ENCODE data around the gene GFOD1.
"Not testable (repeated sequence)": the region's sequence is repeated elsewhere in the genome, so short reads cannot be mapped to it uniquely, and the experiment has no call there.

The GFOD1 gene

DNA sequence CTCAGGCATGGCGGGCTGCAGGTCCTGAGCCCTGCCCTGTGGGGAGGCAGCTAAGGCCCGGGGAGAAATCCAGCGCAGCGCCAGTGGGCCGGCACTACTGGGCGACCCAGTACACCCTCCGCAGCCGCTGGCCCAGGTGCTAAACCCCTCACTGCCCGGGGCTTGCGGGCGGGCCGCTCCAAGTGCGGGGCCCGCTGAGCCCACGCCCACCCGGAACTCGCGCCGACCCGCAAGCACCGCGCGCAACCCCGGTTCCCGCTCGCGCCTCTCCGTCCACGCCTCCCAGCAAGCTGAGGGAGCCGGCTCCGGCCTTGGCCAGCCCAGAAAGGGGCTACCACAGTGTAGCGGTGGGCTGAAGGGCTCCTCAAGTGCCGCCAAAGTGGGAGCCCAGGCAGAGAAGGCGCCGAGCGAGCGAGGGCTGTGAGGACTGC is 23.8 kb upstream of the GFOD1 start:
- not testable (repeated sequence) for DNase-seq

DNA sequence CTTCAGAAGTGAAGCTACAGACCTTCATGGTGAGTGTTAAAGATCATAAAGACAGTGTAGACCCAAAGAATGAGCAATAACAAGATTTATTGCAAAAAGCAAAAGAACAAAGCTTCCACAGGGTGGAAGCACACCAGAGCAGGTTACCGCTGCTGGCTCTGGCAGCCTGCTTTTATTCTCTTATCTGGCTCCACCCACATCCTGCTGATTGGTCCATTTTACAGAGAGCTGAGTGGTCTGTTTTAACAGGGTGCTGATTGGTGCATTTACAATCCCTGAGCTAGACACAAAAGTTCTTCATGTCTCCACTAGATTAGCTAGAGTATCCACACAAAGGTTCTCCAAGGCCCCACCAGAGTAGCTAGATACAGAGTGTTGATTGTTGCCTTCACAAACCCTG is 23.0 kb upstream of the GFOD1 start:
- DNase-seq = not testable (repeated sequence)

DNA sequence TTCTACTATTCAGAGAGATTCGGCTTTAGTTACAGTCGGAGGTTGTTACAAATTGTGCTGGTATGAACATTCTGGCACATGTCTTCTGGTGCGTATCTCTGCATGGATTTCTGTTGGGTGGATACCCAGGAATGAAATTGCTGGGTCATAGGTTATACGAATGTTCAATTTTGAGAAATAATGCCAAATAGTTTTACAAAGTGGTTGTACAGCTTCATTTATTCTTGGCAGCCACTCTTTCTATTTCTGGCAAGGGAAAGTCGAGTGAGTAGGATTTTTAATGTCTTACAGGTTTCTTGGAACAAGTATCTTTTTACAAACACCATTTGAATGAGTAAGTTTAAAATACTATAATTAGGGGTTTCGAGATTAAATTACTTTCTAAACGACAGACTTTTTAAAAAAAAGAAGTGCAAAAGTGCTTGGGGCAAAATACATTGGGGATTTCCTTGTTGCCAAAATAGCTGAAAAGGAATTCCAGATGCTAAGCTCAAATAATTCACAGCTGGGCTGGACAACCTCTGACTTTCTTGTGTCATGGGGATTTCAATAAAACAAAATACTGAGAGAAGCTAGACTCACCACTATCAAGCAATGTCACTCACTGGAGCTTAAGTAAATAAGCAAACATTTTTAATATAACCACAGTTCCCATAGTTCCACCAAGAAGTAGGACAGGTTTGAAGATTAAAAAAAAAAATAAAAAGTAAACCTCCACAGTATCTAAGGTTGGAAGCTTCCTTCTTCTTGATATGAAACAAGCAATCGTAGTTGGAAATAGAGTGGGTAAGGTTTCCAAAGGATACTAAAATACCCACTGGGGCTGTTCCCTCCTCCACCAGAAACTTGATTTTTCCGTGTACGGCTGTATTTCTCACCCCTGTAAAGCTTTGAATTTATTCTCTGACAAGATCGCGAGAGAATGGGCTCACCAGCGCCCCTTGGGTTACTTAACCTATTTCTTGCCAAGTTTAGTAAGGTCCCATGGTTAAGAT is 21.6 kb upstream of the GFOD1 start:
- no peak for DNase-seq

DNA sequence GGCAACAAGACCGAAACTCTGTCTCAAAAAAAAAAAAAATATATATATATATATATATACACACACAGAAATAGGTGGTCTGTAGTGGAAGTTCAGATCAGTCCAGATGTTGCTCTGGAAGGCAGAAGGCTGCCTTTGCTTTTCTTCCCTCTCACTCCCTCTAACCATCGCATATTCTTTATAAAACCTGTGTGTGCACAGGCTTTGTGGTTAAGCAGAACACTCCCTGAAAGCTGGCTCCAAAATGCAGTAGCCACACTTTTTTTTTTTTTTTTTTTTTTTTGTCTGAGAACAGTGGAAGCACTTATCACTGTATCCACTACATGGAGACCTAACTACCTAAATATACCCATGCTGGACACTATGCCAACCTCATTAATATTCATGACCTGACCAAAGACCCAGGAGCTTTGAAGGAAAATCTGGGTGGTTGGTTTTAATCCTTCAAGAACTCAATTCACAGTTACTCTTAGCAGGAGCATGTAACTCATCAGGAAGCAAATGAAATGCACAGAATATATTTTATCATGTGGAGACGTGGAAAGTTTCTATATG is 20.0 kb upstream of the GFOD1 start:
- DNase-seq = no peak

DNA sequence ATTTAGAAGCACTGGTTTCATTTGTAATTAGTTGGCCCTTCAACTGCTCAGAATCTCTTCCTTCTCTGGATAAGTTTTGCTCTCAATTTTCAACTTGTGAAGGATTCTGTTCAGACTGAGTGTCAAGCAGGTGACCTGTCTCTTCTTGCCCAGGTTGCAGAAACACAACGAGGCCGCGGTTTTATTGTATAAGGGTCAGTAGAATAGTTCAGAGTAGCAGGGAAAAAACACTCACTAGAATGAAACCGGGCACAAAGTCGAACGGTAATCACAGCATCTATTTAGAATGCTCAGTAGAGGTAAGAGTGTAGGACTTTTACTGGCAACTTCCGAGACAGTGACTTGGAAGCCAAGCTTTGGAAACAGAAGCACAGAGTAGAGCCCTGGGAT is 17.9 kb upstream of the GFOD1 start:
- no peak for DNase-seq

DNA sequence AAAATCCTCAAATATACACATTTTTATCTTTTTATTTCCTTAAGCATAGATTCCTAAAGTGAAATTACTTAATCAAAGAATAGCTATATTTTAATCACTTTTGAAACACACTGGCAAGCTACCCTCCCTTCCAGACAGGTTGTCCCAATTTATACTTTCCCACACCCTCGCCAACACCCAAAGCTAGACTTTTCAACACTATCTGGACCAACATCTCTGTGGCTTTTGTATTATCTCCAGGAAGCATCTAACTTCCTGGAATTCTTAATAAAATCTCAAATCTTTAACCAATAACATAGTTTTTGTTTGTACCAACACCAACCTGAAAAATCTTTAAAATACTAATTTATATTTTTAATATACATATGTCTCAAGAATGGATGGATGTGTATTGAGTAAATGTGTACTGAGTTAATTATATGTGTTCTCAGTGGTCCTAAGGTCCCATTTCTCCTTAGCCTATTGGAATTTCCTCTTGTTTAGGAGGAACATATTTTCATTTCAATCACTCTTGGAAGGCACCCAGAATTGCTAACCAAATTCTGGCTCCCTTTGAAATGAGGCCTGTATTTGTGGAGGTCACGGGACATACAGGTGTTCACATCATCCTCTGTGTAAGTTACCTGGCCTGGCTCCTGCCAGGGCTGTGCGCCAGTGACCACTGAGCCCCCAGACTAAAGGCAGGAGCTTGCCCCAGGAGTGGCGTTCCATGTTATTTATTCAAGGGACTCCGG is 17.4 kb upstream of the GFOD1 start:
- no peak for DNase-seq

DNA sequence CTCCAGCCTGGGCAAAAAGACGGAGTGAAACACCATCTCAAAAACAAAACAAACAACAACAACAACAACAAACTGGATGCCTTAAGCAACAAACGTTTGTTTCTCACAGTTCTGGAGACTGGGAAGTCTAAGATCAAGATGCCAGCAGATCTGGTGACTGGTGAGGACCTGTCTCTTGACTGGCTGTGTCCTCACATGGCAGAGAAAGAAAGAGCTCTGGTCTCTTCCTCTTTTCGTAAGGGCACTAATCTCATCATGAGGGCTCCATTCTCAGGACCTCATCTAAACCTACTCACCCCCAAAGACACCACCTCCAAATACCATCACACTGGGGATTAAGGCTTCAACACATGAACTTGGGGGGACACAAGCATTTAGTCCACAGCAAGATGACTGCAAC is 13.5 kb upstream of the GFOD1 start:
- DNase-seq = no peak

DNA sequence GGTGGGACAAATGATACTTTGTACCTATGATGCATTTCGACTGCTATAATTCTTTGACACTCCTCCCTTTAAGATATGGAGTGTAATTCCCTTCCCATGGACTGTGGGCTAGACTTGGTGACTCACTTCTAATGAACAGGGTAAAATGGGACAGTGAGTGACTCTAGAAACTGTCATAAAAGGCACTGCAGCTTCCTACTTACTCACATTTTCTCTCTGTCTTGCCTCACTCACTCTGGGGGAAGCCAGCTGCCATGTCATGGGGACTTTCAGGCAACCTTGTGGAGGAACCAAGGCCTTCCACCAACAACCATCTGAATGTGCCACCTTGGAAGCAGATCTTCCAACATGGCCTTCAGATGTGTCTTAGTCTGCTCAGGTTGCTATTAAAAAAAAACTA is 12.9 kb upstream of the GFOD1 start:
- DNase-seq = peak in 1 of 2 donors; percentile 57

DNA sequence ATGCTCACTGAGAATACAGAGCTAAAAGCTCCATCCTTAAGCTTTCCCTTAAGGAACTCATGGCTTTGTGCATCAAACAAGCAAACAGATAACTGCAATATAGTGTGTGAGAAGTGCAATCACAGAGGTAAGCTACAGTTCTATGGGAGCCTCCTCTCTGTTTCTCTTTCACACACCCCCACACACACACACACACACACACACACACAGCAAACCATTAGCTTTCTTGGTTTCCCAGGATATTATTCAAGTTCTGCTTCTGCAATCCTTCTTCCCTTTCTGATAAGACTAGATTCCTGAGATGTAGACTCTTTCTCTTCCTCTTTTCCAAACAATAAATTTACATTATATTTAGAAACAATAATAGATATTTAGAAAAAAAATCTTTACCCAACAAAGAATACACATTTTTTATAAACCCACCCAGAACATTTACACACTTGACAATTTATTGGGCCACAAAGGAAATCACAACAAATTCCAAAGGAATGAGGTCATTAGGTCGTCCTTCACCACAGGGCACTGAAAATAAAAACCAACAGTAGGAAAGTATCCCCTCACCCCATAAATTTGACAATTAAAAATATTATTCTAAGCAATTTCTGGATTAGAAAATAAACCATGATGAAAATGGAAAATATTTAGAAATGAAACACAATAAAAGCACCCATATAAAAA is 9.3 kb upstream of the GFOD1 start:
- DNase-seq = no peak

DNA sequence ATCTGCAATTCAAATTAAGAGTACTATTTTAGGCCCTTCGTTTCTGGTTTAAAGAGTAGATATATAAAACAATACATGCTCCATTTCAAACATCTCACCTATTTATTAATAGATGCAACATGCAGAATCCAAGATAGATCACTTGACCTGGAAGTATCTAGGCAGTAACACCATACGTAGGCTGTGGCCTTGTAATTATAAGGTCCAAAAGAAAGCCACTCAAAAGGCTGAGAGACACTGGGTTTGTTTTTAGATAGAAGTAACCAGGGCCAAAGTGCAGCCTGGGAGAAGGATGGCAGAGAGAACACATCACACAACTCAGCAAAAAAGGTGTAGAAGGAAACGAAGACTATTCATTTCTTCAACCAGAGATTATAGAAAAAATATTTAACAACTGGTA is 8.4 kb upstream of the GFOD1 start:
- DNase-seq = no peak

DNA sequence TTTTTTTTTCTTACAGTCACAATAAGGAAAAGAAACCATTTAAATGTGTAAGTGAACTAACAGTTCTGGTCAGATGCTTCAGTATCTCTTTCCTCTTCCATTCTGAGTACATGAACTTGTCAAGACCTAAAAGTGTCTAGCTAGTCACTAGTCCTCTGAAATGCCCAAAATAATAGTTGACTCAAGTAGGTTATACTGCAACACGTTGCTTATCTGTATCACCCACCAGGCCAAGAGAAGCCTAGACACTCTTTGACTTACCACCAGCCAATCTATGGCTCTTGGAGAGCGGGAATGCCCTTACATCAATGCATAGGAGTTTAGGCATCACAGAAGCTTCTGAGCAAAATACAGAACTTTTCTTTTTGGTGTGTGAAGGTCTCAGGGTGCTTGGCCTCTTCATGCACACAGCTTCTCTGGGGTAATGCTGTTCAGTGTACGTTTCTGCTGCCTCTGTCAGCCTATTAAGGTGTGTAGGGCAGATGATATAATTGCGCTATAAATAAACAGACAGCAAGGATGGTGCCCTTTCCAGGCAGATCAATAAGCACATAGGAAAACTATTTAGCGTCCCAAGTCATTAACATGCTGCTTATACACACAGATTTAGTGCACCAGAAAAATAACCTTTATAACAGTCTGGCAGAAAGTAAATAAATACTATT is 7.8 kb upstream of the GFOD1 start:
- DNase-seq = no peak

DNA sequence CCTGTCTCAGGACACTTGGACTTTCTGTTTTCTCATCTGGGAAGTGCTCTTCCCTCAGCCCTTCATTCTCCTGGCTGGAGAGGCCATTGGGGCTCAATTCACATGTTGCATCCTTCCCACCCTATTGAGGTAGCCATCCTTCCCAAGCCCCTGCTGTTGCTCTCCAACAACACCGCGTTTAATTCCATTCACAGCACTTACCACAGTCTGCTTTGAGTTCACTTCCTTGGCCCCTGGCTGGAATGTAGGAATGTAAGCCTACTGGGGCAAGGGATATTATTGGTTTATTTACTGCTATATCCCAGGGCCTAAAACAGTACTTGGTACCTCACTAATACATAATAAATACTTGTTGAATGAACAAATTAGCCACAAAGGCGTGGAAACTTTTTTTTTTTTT is 6.7 kb upstream of the GFOD1 start:
- DNase-seq = no peak

DNA sequence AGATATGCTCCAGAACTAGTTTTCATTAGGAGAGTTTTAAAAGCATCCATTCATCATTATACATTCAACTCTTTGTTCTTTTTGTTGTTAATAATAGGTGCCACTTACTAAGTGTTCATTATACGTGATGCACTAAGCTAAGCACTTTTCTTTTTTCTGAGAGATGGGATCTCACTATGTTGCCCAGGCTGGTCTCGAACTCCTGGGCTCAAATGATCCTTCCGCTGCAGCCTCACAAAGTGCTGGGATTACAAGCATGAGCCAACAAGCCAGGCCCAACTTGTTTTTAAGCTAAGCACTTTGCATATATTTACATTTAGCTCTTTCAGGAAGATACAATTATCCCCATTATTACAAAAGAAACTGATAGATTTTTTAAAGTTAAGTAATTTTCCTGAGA is 5.7 kb upstream of the GFOD1 start:
- no peak for DNase-seq

DNA sequence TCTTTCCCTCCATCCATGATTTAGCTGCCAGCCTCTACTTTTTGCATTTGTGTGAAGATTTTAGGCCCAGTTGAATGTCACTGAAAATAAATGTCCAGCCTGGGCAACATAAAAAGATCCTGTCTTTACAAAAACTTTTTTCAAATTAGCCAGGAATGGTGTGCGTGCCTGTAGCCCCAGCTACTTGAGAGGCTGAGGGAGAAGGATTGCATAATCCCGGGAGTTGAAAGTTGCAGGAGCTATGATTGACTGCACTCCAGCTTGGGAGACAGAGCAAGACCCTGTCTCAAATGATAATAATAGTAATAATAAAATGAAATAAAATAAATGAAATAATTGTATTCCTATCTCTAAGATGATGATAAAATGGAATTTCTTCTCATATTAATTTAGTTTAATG is 5.0 kb upstream of the GFOD1 start:
- no peak for DNase-seq

DNA sequence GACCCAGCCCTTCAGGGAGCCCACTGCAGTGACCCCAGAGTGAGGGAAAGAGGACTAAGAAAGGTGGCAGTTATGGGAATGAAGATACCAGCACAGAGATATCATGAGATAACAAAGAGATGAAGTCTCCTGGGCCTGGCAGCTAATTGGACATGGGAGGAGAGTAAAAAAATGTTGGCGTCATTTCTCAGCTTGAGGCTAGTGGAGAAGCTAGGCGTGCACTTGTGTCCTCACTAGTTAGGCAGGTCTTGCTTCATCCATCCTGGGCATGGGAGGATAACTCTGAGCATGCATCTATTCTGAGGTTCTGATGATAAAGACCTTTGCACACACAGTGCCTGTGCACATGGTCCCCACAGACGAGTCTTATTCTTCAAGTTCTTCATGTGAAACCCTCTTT is 4.1 kb upstream of the GFOD1 start:
- DNase-seq = no peak

DNA sequence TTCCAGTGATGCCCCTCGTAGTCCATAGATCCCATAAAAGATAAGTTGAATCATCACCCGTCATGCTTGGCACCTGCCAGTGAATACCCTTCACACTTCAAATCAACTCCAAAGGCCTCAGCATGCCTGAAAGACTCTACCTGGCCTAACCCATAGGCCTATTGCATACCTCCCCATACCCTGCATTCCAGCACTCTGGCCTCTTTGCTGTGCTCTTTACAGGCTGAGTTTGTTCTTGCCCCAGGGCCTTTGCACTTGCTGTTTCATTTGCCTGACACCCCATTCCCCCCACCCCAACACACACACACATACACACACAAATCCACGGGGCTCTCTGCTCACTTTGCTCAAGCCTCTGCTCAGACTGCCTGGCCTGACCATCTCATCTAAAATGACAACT is 3.0 kb upstream of the GFOD1 start:
- DNase-seq = no peak

DNA sequence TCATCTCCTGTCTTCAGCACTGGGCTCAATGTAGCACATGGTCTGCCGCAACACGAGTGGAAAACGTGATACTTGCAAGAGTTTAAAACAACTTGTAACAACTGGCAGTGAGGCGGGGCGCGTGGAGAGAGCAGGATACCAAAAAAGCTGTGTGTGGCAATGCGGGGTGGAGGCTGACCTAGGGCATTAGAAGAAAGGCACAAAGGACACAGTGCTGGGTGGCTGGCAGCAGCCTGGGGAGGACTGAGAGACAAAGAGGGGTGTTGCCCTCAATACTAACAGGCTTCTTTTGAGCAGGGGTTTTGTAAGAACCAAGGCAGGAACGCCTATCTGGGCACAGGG is 1.5 kb upstream of the GFOD1 start:
- no peak for DNase-seq

DNA sequence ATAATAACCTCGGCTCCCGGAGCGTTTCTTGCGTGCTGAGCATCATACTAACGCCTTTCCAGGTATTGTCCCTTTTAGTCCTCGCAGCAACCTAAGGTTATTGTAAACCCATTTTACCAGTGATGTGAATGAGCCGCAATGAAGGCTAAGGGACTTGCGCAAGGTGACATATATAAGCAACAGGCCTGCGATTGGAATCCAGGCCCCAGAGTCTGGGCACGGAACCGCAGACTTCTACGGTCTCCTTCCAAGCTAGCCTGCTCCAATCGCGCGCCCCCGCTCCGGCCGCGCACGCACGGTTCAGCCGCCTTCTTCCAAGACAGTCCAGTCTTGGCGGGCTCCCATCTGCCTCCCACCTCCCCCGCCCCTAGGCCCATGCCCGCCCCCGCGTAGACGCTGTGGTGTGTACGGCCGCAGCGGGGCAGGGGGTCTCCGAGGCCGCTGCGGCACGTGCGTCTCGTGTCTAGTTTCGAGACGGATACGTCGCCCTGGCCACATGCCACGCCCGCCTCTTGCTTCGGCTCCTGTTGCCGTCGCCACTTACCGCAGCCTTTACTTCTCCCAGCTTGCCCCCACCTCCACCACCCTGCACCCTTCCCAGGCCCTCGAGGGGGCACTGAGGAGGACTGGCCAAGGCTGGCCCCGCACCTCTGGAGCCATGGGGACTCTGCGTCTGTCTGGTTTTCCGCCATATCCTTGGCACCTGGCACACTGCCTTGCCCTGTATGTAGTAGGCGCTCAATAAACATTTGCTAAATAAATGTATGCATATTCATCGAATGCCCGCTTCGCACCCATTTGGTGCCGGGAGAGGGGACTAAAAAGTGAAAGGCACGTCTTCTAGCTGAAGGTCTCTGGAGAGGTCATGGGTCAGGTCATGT is 855 bp upstream of the GFOD1 start:
- DNase-seq = no peak

DNA sequence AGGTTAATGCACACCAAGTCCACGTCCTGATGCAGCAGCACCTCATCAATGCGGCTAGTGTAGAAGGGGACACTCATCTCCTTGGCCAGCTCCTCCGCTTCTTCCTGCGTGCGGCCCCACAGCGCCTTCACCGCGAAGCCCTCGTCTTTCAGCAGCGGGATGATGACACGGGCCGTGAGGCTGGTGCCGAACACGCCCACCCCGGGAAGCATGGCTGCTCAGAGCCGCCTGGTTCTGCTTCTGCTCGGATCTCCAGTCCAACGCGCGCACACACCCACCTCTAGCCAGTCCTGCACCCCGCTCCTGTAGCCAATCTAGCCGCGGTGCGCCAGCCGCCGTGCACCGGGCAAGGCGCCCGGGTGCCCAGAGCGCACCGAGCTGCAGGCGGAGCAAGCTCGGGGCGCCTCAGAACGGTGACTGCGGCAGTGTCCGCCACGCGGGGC is 700 bp downstream of the GFOD1 start:
- peak; percentile 16 to 46 for DNase-seq

DNA sequence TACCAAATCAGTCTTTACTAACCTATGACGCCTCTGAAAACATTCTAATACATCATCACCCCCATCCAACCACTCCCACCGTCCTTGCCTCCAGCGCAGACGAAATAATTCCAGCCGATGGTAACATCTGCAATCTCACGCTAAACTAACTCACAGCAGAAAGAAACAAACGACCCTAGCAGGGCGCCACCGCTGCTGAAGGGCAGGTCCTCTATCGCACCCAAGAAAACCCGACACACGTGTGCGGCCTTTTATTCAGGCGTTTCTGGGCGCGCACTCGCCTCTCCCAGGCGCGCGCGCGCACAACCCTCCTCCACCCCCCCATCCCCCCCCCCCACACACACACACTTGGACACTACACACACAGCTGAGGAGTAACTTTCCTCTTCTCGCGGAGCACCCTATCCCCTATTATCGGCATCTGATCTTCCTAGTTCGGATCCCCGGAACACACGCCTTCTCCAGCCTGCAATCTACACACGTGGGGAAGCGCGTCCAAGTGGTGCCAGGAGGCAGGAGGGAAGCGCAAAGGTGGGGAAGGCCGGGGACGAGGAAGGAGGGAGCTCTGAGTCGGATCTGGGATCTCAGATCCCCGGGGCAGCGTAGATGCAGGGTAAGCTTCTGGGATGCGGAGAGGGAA is 1.4 kb downstream of the GFOD1 start:
- no peak for DNase-seq

DNA sequence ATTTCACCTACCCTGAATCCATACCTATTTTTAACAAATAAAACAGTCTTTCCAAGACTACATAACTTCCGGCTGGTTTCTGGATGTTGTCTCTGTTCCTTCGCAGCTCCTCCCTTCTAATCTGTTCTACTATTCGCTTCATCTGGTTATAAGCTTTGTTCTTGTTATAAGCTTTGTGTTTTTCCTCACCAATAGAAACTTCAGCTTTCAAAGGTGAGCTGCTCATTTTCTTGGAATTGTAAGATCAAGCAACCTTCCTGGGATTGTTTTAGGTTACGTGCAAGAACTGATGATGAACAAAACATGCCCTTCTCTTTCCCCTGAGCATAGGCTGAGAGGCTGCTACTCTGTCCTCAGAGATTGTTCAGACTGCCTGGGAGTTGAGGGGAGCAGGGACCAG is 2.1 kb downstream of the GFOD1 start:
- no peak for DNase-seq
